Parathyroid adenoma (tissue), 2 donors: ENCODE data around the gene MYL4.
A peak's percentile ranks its signal among the peaks of the same experiment; 100 is the strongest.

Experiments
- H2AFZ ChIP-seq: fragments of 300-600 bp; sonication (generic); one replicate; pipeline ENCODE4 v1.7.0; 2017; ENCODE audit warnings: antibody characterized with exemption, mild to moderate bottlenecking
- H3K27ac ChIP-seq: fragments of 300-600 bp; sonication (generic); one replicate; pipeline ENCODE4 v1.7.0; 2017
- H3K27me3 ChIP-seq: fragments of 300-600 bp; sonication (generic); one replicate; pipeline ENCODE4 v1.7.0; 2017; ENCODE audit warnings: low read length; ENCODE audit not compliant: control insufficient read depth, insufficient read depth
- H3K36me3 ChIP-seq: fragments of 300-600 bp; sonication (generic); one replicate; pipeline ENCODE4 v1.7.0; 2017; ENCODE audit warnings: low read length; ENCODE audit not compliant: control insufficient read depth, insufficient read depth
- H3K4me1 ChIP-seq: fragments of 300-600 bp; sonication (generic); one replicate; pipeline ENCODE4 v1.7.0; 2017; ENCODE audit warnings: control low read depth
- H3K4me2 ChIP-seq: fragments of 300-600 bp; sonication (generic); one replicate; pipeline ENCODE4 v1.7.0; 2017; ENCODE audit warnings: low read length
- H3K4me3 ChIP-seq: fragments of 300-600 bp; sonication (generic); one replicate; pipeline ENCODE4 v1.7.0; 2017; ENCODE audit warnings: low read depth, low read length
- H3K79me2 ChIP-seq: fragments of 300-600 bp; sonication (generic); one replicate; pipeline ENCODE4 v1.7.0; 2017; ENCODE audit warnings: control low read depth
- H3K9ac ChIP-seq: fragments of 300-600 bp; sonication (generic); one replicate; pipeline ENCODE4 v1.7.0; 2017; ENCODE audit warnings: mild to moderate bottlenecking
- H3K9me3 ChIP-seq: fragments of 300-600 bp; sonication (generic); one replicate; pipeline ENCODE4 v1.7.0; 2017; ENCODE audit warnings: low read length; ENCODE audit not compliant: control insufficient read depth
- TF ChIP-seq, protein P1 (sequence below): fragments of 300-600 bp; sonication (generic); IDR thresholded peaks from one replicate; pipeline ENCODE4 v1.7.0; 2017; ENCODE audit warnings: antibody characterized with exemption, mild to moderate bottlenecking
- donor health status: primary hyperparathyroidism.

MYL4 gene

DNA sequence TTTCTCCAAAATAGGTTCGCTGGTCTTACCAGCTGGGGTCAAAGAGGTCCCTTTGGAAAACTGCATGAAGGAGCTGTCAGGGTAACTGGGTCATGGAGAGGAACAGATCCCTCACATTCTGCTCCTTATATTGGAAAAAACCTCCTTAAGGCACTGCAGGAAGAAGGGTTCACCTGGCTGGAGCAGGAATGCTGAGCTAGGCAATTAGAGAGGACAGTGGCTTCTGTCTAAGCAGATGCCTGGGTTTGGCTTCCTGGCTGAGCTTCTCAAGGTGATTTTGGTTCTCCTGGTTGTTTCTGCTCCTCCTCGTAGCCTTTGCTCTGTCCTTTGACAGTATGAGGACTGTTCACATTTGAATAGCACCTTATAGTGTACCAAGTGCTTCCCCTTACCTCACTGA lies 64.1 kb downstream of the MYL4 start:
- no peaks in the 10 kb centered on the region for H3K79me2 ChIP-seq
- H3K4me1 ChIP-seq: peaks cover 52% of the 10 kb centered on the region
- H3K27ac ChIP-seq: peak overlapping the region; percentile 31
- H3K9ac ChIP-seq: no peak overlapping the region
- H2AFZ ChIP-seq: peak overlapping the region; percentile 65
- H3K4me3 ChIP-seq: no peak overlapping the region
- H3K27me3 ChIP-seq: no peaks in the 10 kb centered on the region
- H3K36me3 ChIP-seq: no peaks in the 10 kb centered on the region
- H3K4me2 ChIP-seq: peak overlapping the region; percentile 18
- TF ChIP-seq, protein P1, sequence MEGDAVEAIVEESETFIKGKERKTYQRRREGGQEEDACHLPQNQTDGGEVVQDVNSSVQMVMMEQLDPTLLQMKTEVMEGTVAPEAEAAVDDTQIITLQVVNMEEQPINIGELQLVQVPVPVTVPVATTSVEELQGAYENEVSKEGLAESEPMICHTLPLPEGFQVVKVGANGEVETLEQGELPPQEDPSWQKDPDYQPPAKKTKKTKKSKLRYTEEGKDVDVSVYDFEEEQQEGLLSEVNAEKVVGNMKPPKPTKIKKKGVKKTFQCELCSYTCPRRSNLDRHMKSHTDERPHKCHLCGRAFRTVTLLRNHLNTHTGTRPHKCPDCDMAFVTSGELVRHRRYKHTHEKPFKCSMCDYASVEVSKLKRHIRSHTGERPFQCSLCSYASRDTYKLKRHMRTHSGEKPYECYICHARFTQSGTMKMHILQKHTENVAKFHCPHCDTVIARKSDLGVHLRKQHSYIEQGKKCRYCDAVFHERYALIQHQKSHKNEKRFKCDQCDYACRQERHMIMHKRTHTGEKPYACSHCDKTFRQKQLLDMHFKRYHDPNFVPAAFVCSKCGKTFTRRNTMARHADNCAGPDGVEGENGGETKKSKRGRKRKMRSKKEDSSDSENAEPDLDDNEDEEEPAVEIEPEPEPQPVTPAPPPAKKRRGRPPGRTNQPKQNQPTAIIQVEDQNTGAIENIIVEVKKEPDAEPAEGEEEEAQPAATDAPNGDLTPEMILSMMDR: no peak
- no peaks in the 10 kb centered on the region for H3K9me3 ChIP-seq
